HepG2 (cell line): ENCODE measurements around the gene DOCK4. TPM values are rescaled to one million over a fixed set of nuclear protein-coding genes. Genes with fewer than 3 reads are reported as not detected.

Experiments used
- ATF1 ChIP-seq: IDR thresholded peaks from 2 replicates; pipeline ENCODE4 v1.6.1; 2016; ENCODE audit warnings: mild to moderate bottlenecking, control low read depth
- CBX5 ChIP-seq: sonication (generic); formaldehyde crosslinking; IDR thresholded peaks from 2 replicates; pipeline ENCODE4 v1.4.0; 2020; ENCODE audit warnings: missing genetic modification reagents, borderline replicate concordance
- ELF1 ChIP-seq: sonication (generic); formaldehyde crosslinking; IDR thresholded peaks from 2 replicates; pipeline ENCODE4 v1.4.0; 2020; ENCODE audit warnings: missing genetic modification reagents
- IRF2 ChIP-seq: IDR thresholded peaks from 2 replicates; pipeline ENCODE4 v1.6.1; 2018; ENCODE audit warnings: missing genetic modification reagents, missing compliant biosample characterization
- KAT7 ChIP-seq: IDR thresholded peaks from 2 replicates; pipeline ENCODE4 v1.6.1; 2018; ENCODE audit warnings: borderline replicate concordance, missing compliant biosample characterization
- KDM6A ChIP-seq: IDR thresholded peaks from 2 replicates; pipeline ENCODE4 v1.6.1; 2016; ENCODE audit warnings: low read depth
- MED8 ChIP-seq: sonication (generic); formaldehyde crosslinking; IDR thresholded peaks from 2 replicates; pipeline ENCODE4 v1.8.1; 2023; ENCODE audit warnings: mild to moderate bottlenecking, missing genetic modification reagents; ENCODE audit not compliant: insufficient replicate concordance
- PITX1 ChIP-seq: sonication (generic); formaldehyde crosslinking; IDR thresholded peaks from 2 replicates; pipeline ENCODE4 v1.5.1; 2020; ENCODE audit warnings: mild to moderate bottlenecking, missing genetic modification reagents
- POGZ ChIP-seq: sonication (generic); formaldehyde crosslinking; IDR thresholded peaks from 2 replicates; pipeline ENCODE4 v1.4.0; 2020; ENCODE audit warnings: mild to moderate bottlenecking, missing genetic modification reagents
- RAD21 ChIP-seq: fragments of 450-650 bp; formaldehyde crosslinking; IDR thresholded peaks from 2 replicates; pipeline ENCODE4 v1.5.0; 2020; ENCODE audit warnings: mild to moderate bottlenecking
- RBM22 ChIP-seq: fragments of 200-400 bp; formaldehyde crosslinking; optimal IDR thresholded peaks from 2 replicates; pipeline ENCODE3; 2017; ENCODE audit warnings: mild to moderate bottlenecking, low read length, moderate library complexity
- RBM39 ChIP-seq: fragments of 200-400 bp; formaldehyde crosslinking; IDR thresholded peaks from one replicate; pipeline ENCODE4 v1.6.1; 2018; ENCODE audit warnings: antibody characterized with exemption, mild to moderate bottlenecking, low read depth, low read length; ENCODE audit not compliant: poor library complexity, severe bottlenecking
- ZNF510 ChIP-seq: sonication (generic); formaldehyde crosslinking; IDR thresholded peaks from 2 replicates; pipeline ENCODE4 v1.4.0; 2020; ENCODE audit warnings: low read depth, mild to moderate bottlenecking, missing genetic modification reagents
- polyA plus RNA-seq, 8 experiments: library from polyadenylated mRNA; depleted of rRNA in 3 of 8; stranded (reverse) in 7 of 8; unstranded in 1 of 8; fragments of >200 nt; fragmentation: Illumina TruSeq in 4 of 8; extraction: Trizol in 4 of 8; gene quantifications; 2 replicates each; pipeline versions ENCODE4 v1.2.1 to v1.2.3, GENCODE V29; 2011 to 2016; ENCODE audit warnings: low read depth in 4 of 8, missing spikeins in 1 of 8, mixed read lengths in 1 of 8; ENCODE audit not compliant: insufficient read depth in 1 of 8
- total RNA-seq, 5 experiments: library from RNA; depleted of rRNA; stranded (reverse); fragments of >200 nt; fragmentation: Illumina TruSeq; extraction: Trizol; gene quantifications; 2 replicates each; pipeline ENCODE4 v1.2.3, GENCODE V29; 2016; ENCODE audit warnings: low read depth in 1 of 5
- TF ChIP-seq, protein P1 (sequence below): IDR thresholded peaks from 2 replicates; pipeline ENCODE4 v1.4.0; 2020; ENCODE audit warnings: mild to moderate bottlenecking, missing genetic modification reagents
- TF ChIP-seq, protein P2 (sequence below): IDR thresholded peaks from 2 replicates; pipeline ENCODE4 v1.6.1; 2016; ENCODE audit warnings: low read depth, borderline replicate concordance
- TF ChIP-seq, protein P3 (sequence below): sonication (generic); formaldehyde crosslinking; IDR thresholded peaks from 2 replicates; pipeline ENCODE4 v1.8.0; 2022; ENCODE audit warnings: missing genetic modification reagents, mild to moderate bottlenecking, borderline replicate concordance
- TF ChIP-seq, protein P4 (sequence below): IDR thresholded peaks from 2 replicates; pipeline ENCODE4 v1.6.1; 2016
- TF ChIP-seq, protein P5 (sequence below): sonication (generic); formaldehyde crosslinking; IDR thresholded peaks from 2 replicates; pipeline ENCODE4 v1.5.1; 2020; ENCODE audit warnings: missing genetic modification reagents, mild to moderate bottlenecking, borderline replicate concordance
- TF ChIP-seq, protein P6 (sequence below): sonication (generic); formaldehyde crosslinking; IDR thresholded peaks from 2 replicates; pipeline ENCODE4 v1.8.0; 2022; ENCODE audit warnings: missing genetic modification reagents, mild to moderate bottlenecking, moderate library complexity, borderline replicate concordance
- TF ChIP-seq, protein P7 (sequence below): sonication (generic); formaldehyde crosslinking; IDR thresholded peaks from 2 replicates; pipeline ENCODE4 v1.8.0; 2022; ENCODE audit warnings: mild to moderate bottlenecking, missing genetic modification reagents

Gene DOCK4
- total and polyA plus RNA-seq, 2 of the 13 experiments (the other 11 are each of a cell fraction or from before 2014, with no cell fraction given) = 13.5 to 17.4 TPM

DNA sequence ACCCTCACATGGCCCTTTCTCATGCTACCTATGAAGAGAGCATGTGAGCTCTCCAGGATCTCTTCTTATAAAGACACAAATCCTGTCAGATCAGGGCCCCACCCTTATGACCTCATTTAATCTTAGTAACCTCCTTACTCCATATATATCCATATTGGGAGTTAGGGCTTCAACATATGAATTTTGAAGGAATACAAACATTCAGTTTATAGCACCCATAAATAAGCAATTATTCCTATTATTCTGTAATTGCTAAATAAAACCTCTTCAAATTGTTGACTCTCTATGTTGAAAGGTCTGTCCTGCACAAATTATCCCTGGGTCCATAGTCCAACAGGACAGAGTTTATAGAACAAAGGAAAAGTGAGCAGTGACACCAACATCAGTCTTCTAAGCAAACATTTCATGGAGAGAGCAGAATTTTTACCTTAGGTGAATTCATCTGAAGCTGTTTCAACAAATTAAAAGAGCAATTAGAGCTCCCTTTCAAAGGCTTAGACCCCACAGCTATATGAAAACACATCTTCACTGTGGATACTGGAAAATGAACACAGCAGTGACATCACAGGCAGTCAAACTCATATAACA lies 12.2 kb downstream of the DOCK4 start (continued):
- TF ChIP-seq RBM39 (no peak), KAT7 (CRISPR knock-in tag) (no peak), RBM22 (no peak), CBX5 (no peak), RAD21 (no peak), ELF1 (CRISPR knock-in tag) (no peak), KDM6A (CRISPR knock-in tag) (peak; percentile 81; the same call in 1 of the 2 replicates), ZNF510 (CRISPR knock-in tag) (no peak), POGZ (CRISPR knock-in tag) (peak; percentile 85), PITX1 (CRISPR knock-in tag) (peak; percentile 37; the same call in 1 of the 2 replicates), ATF1 (CRISPR knock-in tag) (peak; percentile 41; the same call in 1 of the 2 replicates), IRF2 (CRISPR knock-in tag) (peak; percentile 67; the same call in 1 of the 2 replicates), MED8 (CRISPR knock-in tag) (no peak)
- TF ChIP-seq, protein P1, sequence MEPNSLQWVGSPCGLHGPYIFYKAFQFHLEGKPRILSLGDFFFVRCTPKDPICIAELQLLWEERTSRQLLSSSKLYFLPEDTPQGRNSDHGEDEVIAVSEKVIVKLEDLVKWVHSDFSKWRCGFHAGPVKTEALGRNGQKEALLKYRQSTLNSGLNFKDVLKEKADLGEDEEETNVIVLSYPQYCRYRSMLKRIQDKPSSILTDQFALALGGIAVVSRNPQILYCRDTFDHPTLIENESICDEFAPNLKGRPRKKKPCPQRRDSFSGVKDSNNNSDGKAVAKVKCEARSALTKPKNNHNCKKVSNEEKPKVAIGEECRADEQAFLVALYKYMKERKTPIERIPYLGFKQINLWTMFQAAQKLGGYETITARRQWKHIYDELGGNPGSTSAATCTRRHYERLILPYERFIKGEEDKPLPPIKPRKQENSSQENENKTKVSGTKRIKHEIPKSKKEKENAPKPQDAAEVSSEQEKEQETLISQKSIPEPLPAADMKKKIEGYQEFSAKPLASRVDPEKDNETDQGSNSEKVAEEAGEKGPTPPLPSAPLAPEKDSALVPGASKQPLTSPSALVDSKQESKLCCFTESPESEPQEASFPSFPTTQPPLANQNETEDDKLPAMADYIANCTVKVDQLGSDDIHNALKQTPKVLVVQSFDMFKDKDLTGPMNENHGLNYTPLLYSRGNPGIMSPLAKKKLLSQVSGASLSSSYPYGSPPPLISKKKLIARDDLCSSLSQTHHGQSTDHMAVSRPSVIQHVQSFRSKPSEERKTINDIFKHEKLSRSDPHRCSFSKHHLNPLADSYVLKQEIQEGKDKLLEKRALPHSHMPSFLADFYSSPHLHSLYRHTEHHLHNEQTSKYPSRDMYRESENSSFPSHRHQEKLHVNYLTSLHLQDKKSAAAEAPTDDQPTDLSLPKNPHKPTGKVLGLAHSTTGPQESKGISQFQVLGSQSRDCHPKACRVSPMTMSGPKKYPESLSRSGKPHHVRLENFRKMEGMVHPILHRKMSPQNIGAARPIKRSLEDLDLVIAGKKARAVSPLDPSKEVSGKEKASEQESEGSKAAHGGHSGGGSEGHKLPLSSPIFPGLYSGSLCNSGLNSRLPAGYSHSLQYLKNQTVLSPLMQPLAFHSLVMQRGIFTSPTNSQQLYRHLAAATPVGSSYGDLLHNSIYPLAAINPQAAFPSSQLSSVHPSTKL (CRISPR knock-in tag) = peak; percentile 97
- TF ChIP-seq, protein P2, sequence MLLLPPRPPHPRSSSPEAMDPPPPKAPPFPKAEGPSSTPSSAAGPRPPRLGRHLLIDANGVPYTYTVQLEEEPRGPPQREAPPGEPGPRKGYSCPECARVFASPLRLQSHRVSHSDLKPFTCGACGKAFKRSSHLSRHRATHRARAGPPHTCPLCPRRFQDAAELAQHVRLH = no peak
- TF ChIP-seq, protein P3, sequence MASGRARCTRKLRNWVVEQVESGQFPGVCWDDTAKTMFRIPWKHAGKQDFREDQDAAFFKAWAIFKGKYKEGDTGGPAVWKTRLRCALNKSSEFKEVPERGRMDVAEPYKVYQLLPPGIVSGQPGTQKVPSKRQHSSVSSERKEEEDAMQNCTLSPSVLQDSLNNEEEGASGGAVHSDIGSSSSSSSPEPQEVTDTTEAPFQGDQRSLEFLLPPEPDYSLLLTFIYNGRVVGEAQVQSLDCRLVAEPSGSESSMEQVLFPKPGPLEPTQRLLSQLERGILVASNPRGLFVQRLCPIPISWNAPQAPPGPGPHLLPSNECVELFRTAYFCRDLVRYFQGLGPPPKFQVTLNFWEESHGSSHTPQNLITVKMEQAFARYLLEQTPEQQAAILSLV (CRISPR knock-in tag) = no peak
- TF ChIP-seq, protein P4, sequence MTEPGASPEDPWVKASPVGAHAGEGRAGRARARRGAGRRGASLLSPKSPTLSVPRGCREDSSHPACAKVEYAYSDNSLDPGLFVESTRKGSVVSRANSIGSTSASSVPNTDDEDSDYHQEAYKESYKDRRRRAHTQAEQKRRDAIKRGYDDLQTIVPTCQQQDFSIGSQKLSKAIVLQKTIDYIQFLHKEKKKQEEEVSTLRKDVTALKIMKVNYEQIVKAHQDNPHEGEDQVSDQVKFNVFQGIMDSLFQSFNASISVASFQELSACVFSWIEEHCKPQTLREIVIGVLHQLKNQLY (CRISPR knock-in tag) = peak; percentile 62; the same call in 1 of the 2 replicates
- TF ChIP-seq, protein P5, sequence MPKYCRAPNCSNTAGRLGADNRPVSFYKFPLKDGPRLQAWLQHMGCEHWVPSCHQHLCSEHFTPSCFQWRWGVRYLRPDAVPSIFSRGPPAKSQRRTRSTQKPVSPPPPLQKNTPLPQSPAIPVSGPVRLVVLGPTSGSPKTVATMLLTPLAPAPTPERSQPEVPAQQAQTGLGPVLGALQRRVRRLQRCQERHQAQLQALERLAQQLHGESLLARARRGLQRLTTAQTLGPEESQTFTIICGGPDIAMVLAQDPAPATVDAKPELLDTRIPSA (CRISPR knock-in tag) = no peak
- TF ChIP-seq, protein P6, sequence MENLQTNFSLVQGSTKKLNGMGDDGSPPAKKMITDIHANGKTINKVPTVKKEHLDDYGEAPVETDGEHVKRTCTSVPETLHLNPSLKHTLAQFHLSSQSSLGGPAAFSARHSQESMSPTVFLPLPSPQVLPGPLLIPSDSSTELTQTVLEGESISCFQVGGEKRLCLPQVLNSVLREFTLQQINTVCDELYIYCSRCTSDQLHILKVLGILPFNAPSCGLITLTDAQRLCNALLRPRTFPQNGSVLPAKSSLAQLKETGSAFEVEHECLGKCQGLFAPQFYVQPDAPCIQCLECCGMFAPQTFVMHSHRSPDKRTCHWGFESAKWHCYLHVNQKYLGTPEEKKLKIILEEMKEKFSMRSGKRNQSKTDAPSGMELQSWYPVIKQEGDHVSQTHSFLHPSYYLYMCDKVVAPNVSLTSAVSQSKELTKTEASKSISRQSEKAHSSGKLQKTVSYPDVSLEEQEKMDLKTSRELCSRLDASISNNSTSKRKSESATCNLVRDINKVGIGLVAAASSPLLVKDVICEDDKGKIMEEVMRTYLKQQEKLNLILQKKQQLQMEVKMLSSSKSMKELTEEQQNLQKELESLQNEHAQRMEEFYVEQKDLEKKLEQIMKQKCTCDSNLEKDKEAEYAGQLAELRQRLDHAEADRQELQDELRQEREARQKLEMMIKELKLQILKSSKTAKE = no peak
- TF ChIP-seq, protein P7, sequence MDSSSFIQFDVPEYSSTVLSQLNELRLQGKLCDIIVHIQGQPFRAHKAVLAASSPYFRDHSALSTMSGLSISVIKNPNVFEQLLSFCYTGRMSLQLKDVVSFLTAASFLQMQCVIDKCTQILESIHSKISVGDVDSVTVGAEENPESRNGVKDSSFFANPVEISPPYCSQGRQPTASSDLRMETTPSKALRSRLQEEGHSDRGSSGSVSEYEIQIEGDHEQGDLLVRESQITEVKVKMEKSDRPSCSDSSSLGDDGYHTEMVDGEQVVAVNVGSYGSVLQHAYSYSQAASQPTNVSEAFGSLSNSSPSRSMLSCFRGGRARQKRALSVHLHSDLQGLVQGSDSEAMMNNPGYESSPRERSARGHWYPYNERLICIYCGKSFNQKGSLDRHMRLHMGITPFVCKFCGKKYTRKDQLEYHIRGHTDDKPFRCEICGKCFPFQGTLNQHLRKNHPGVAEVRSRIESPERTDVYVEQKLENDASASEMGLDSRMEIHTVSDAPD (CRISPR knock-in tag) = peak; percentile 17; the same call in 1 of the 2 replicates
